Midbrain (tissue), 1 donor: ENCODE measurements around the gene TMEM131L.
"Not testable (repeated sequence)": the region's sequence is repeated elsewhere in the genome, so short reads cannot be mapped to it uniquely, and the experiment has no call there.

Experiments
- DNase-seq: peaks from one replicate; lab custom pipeline; 2025; lab: John Stamatoyannopoulos, UW

Gene TMEM131L

DNA sequence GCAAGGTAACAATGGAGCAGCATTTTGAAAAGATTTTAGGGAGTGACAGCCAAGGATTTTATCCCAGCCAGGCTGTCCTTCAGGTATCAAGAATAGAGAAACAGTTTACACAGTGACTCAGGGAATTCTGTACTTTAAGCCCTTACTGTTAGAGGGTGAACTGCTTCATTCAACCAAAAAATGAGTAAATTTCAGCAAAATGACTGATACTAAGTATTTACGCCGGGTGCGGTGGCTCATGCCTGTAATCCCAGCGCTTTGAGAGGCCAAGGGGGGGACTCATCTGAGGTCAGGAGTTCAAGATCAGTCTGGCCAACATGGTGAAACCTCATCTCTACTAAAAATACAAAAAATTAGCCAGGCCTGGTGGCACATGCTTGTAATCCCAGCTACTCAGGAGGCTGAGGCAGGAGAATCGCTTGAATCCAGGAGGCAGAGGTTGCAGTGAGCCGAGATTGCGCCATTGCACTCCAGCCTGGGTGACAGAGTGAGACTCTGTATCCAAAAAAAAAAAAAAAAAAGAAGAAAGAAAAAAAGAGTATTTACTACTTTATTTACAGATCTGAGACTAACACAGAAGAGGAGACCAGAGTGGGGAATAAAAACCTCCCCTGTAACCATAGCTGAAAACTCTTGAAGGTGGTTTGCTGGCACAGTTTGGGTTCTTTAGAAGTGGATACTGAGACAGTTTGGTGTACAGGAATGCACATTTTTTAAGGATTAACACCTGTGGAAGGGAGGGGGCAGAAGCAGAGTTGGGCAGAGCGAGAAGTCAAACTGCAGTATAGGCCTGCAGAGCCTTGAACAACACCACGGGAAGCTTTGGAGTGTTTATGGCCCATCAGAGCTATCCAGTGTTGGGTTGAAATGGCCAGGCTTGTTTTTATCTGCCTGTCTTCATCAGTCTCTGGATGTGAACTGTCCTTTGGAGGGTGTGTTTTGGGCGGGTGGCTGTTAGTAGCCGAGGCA lies 40.5 kb downstream of the TMEM131L start:
- DNase-seq: no peak

- no peak for DNase-seq
Measured at GRCh38 chr4:153507310-153508073, 41.3 kb downstream of the TMEM131L start.

- DNase-seq: not testable (repeated sequence)
Measured at GRCh38 chr4:153509212-153509611, 43.1 kb downstream of the TMEM131L start.

- no peak for DNase-seq
Measured at GRCh38 chr4:153509724-153510123, 43.6 kb downstream of the TMEM131L start.

DNA sequence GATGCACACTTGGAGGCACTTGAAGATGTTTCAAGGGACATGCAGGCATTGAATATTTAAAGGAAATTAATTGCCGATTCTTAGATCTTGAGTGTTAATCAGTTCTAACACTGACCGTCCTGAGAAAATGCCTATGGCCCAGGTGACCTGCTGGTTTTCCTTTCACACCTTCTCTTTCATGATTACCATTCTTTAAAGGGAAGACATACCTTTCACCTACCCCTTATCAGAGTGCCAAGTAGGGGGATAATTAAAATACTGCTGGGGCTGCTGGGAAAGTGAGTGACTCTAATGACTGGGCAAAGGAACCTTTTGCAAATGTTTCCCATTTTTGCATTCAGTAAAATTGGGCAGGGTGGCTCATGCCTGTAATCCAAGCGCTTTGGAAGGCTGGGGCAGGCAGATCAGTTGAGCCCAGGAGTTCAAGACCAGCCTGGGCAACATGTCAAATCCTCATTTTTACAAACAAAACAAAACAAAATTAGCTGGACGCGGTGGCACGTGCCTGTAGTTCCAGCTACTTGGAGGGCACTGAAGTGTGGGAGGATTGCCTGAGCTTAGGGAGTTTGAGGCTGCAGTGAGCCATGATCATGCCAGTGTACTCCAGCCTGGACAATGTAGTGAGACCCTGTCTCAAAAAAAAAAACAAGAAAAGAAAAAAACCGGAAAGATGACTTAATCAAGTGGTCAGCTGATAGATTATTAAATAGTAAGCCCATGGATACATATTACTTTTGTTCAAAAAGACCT lies 44.3 kb downstream of the TMEM131L start:
- DNase-seq: no peak

DNA sequence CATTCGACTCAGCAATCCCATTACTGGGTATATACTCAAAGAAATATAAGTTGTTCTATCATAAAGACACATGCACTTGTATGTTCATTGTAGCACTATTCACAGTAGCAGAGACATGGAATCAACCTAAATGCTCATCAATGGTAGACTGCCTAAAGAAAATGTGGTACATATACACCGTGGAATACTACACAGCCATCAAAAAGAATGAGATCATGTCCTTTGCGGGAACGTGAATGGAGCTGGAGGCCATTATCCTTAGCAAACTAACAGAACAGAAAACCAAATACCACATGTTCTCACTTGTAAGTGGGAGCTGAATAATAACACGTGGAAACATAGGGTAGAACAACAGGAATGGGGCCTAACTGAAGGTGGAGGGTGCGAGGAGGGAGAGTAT lies 44.9 kb downstream of the TMEM131L start:
- DNase-seq: no peak

DNA sequence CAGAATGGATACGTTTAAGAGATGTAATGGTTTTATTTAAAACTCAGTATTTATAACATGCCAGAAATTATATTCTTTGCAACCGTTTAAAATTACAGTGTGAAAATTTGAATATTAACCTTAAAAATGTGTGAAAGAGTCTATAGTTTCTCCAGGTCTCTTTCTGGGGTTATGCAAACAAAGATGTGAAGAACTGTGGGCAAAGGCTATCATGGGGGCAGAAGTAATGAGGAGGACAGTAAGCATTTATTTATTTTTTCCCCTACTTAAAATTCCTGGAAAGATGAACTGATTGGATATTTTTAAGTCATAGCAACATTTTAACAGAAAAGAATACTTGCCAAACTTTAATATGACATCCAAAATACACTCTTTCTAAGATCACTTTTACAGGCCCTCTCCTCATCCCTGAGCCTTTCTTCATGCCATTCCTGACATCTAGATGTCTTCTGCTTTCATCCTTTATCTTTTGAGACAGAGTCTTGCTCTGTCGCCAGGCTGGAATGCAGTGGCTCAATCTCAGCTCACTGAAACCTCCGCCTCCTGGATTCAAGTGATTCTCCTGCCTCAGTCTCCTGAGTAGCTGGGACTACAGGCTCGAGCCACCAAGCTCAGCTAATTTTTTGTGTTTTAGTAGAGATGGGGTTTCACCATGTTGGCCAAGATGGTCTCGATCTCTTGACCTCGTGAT lies 46.1 kb downstream of the TMEM131L start:
- no peak for DNase-seq

DNA sequence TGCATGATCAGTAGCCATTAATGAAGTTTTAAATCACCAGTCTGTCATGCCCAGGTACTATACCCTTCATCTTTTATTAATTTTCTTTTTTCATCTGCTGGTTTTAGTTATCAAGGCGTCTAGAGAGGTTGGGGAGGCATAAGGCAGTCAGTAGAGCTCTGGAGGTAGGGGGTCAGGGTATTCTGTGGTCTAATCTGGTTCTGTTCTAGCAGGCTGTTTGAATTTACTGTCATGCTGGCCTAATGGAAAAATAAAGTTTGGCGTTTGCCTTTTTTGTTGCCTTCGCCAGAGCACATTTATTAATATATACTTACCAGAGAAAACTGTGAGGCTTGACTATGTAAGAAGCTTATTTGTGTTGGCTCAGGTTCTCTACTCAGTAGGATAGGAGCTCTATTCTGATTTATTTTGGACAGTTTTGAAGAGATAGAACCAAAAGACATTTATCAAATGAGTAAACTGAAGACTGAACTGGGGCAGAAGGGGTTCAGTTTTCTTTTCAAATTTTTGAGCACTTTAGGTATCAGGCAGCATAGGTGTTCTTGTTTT lies 46.9 kb downstream of the TMEM131L start:
- DNase-seq: no peak

DNA sequence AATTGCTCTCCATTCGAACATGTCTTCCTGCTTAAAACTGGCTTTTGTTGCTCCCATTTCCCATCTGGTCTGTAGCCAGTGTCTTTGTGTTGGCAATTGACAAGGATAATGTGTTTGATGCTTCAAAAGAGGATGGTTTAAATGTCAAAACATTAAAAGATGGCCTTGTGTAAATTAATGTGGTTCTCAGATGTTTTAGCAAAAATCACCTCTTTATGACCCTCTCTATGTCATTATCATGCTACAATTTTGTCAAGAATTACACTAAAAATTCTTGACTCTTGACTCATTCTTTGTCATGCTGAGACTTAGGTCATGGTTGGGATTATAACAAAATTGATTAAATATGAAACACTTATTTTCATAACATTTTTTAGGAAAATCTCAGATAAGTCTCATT lies 47.4 kb downstream of the TMEM131L start:
- DNase-seq: no peak

GRCh38 chr4:153514001-153514526 lies 47.9 kb downstream of the TMEM131L start:
- no peak for DNase-seq

DNA sequence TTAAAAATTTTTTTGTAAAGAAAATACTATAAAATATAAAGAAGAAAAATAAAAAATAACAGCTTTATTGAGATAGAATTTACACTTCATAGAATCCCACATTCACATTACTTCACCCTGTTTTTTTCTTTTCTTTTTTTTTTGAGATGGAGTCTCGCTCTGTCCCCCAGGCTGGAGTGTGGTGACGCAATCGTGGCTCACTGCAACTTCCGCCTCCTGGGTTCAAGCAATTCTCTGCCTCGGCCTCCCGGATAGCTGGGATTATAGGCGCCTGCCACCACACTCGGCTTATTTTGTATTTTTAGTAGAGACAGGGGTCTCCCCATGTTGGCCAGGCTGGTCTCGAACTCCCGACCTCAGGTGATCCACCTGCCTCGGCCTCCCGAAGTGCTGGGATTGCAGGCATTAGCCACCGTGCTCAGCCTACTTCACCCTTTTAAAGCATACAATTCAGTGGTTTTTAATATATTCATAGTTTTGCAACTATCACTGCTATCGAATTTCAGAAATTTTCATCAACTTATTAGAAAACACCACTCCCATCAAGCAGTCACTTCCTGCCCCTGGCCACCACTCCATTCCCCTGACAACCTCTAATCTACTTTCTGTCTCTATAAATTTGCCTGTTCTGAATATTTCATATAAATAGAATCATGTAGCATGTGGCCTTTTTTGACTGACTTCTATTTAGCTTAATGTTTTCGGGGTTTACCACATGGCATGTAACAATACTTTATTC lies 48.7 kb downstream of the TMEM131L start:
- no peak for DNase-seq

GRCh38 chr4:153517159-153517558 lies 51.0 kb downstream of the TMEM131L start:
- no peak for DNase-seq

DNA sequence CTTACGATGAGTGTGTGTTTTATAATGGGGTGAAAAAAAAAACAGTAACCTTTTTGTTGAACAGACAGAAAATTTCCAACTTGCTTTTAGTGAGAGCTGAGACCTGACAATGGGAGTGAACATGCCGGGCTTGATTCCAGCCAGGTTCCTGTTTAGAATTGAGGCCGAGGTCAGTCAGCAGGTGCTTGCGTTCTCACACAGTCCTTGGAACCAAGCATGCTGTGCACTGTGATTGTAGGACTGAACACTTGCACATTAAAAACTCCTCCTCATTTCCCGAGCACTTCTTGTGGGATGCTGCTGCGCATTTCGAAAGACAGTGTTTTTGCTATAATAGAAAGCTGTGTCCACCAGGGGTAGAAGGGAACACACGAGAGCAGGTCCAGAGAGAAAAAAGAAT lies 51.8 kb downstream of the TMEM131L start:
- DNase-seq: no peak

DNA sequence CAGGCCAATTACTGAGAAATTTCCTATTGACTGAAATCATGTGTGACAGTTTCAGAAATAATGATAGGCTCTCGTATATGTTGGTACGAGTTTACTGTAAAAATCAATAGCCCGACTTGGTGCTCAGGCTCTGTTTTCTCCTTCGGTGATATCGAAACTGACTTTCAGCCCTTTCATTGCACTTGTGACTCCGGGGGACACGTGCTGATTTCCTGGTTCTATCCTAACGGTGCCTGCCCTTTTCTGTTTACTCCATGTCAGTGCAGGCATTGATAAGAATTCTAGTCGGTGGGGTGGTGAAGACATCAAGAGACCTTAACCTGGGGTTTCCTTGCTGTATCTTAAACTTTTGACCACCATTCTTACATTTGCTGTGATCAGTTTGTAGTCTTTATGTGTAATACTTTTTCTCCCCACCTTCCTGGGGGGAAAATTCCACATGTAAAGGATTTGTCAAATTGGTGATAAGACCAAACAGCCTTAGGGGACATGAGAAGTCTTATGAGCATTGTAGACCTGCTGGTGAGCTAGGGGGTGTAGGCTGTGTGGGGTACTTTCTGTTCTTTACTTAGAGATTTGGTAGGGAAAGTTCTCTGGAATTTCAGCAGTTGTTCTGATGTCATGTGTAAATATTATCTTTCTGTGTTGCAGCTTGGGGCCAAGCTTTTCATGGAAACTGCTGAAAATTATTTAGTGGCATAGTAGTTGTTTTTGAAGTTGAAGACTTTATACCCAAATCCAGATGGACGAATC lies 52.7 kb downstream of the TMEM131L start:
- DNase-seq: no peak

- DNase-seq: no peak
Measured at GRCh38 chr4:153519687-153520086, 53.5 kb downstream of the TMEM131L start.

- no peak for DNase-seq
Measured at GRCh38 chr4:153520227-153520626, 54.1 kb downstream of the TMEM131L start.

DNA sequence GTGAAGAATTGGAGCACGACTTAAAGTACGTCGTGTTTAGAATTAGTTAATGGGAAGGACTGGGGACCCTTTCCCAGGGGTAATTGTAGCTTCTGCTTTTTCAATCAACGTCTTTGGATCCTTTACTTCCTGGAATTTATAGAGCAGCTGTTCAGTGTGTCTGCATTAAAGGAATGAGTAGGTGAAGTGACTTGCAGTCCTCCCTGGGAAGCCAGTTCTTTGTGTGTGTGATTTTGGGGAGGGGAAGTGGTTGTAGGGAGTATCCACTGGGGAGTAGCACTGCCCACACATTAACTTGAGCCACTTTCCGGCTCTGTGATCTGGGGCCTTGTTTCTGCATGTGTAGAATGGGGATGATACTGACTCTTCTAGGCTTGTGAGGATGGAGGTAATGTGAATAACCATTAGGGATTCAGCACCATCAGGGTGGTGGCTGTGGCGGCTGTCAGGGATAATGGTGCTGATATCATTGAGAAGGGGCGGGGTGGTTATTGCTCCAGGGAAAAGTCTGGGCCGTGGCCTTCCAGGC lies 54.7 kb downstream of the TMEM131L start:
- DNase-seq: no peak

GRCh38 chr4:153521478-153521877 lies 55.3 kb downstream of the TMEM131L start:
- no peak for DNase-seq
